HepG2 (cell line): ENCODE data around the gene EZH2. TPM values are rescaled to one million over a fixed set of nuclear protein-coding genes. Genes with fewer than 3 reads are reported as not detected.

Experiments
- BRD4 ChIP-seq: sonication (generic); formaldehyde crosslinking; IDR thresholded peaks from 2 replicates; pipeline ENCODE4 v1.4.0; 2020; ENCODE audit warnings: missing genetic modification reagents
- GABPB1 ChIP-seq: IDR thresholded peaks from 2 replicates; pipeline ENCODE4 v1.6.1; 2016; ENCODE audit warnings: mild to moderate bottlenecking, missing genetic modification reagents, moderate library complexity, missing compliant biosample characterization
- HDAC2 ChIP-seq: sonication (generic); formaldehyde crosslinking; IDR thresholded peaks from 2 replicates; pipeline ENCODE4 v1.4.0; 2020; ENCODE audit warnings: missing genetic modification reagents
- JUNB ChIP-seq: sonication (generic); formaldehyde crosslinking; IDR thresholded peaks from 2 replicates; pipeline ENCODE4 v1.8.0; 2022; ENCODE audit warnings: missing genetic modification reagents, mild to moderate bottlenecking, borderline replicate concordance
- KIAA2018 ChIP-seq: sonication (generic); formaldehyde crosslinking; IDR thresholded peaks from 2 replicates; pipeline ENCODE4 v1.5.0; 2020; ENCODE audit warnings: mild to moderate bottlenecking, missing genetic modification reagents, borderline replicate concordance
- MZF1 ChIP-seq: sonication (generic); formaldehyde crosslinking; IDR thresholded peaks from 2 replicates; pipeline ENCODE4 v1.8.1; 2023; ENCODE audit warnings: mild to moderate bottlenecking, missing genetic modification reagents, borderline replicate concordance
- PHF8 ChIP-seq: sonication (generic); formaldehyde crosslinking; IDR thresholded peaks from 2 replicates; pipeline ENCODE4 v1.5.0; 2020; ENCODE audit warnings: missing genetic modification reagents
- POLR2A ChIP-seq, 2 experiments: IDR thresholded peaks; 2 replicates each; pipeline ENCODE4 v1.6.1; 2011; ENCODE audit warnings: low read depth in 2 of 2, low read length in 2 of 2, mild to moderate bottlenecking in 1 of 2, moderate library complexity in 1 of 2; ENCODE audit not compliant: insufficient read depth in 1 of 2
- POLR2AphosphoS5 ChIP-seq: IDR thresholded peaks from 2 replicates; pipeline ENCODE4 v1.6.1; 2012; ENCODE audit warnings: low read depth, low read length
- SMARCE1 ChIP-seq: fragments of 450-650 bp; IDR thresholded peaks from 2 replicates; pipeline ENCODE4 v1.6.1; 2017; ENCODE audit warnings: borderline replicate concordance
- SNAI1 ChIP-seq: sonication (generic); formaldehyde crosslinking; IDR thresholded peaks from 2 replicates; pipeline ENCODE4 v1.5.0; 2020; ENCODE audit warnings: mild to moderate bottlenecking, missing genetic modification reagents, borderline replicate concordance
- ZNF10 ChIP-seq: sonication (generic); formaldehyde crosslinking; IDR thresholded peaks from 2 replicates; pipeline ENCODE4 v1.4.0; 2020; ENCODE audit warnings: mild to moderate bottlenecking, low read depth, missing genetic modification reagents, borderline replicate concordance
- ZNF274 ChIP-seq: sonication (generic); formaldehyde crosslinking; IDR thresholded peaks from 2 replicates; pipeline ENCODE4 v1.5.1; 2020; ENCODE audit warnings: mild to moderate bottlenecking, missing genetic modification reagents
- ZNF292 ChIP-seq: sonication (generic); formaldehyde crosslinking; IDR thresholded peaks from 2 replicates; pipeline ENCODE4 v1.8.1; 2022; ENCODE audit warnings: mild to moderate bottlenecking, low read depth, missing genetic modification reagents, borderline replicate concordance
- ZNF547 ChIP-seq: sonication (generic); formaldehyde crosslinking; IDR thresholded peaks from 2 replicates; pipeline ENCODE4 v1.5.1; 2020; ENCODE audit warnings: mild to moderate bottlenecking, missing genetic modification reagents
- ZNF749 ChIP-seq: sonication (generic); formaldehyde crosslinking; IDR thresholded peaks from 2 replicates; pipeline ENCODE4 v1.8.0; 2022; ENCODE audit warnings: mild to moderate bottlenecking, missing genetic modification reagents, moderate library complexity, borderline replicate concordance
- polyA plus RNA-seq, 8 experiments: library from polyadenylated mRNA; depleted of rRNA in 3 of 8; stranded (reverse) in 7 of 8; unstranded in 1 of 8; fragments of >200 nt; fragmentation: Illumina TruSeq in 4 of 8; extraction: Trizol in 4 of 8; gene quantifications; 2 replicates each; pipeline versions ENCODE4 v1.2.1 to v1.2.3, GENCODE V29; 2011 to 2016; ENCODE audit warnings: low read depth in 4 of 8, missing spikeins in 1 of 8, mixed read lengths in 1 of 8; ENCODE audit not compliant: insufficient read depth in 1 of 8
- total RNA-seq, 5 experiments: library from RNA; depleted of rRNA; stranded (reverse); fragments of >200 nt; fragmentation: Illumina TruSeq; extraction: Trizol; gene quantifications; 2 replicates each; pipeline ENCODE4 v1.2.3, GENCODE V29; 2016; ENCODE audit warnings: low read depth in 1 of 5

EZH2 gene
- total and polyA plus RNA-seq, 2 of the 13 experiments (the other 11 are each of a cell fraction or from before 2014, with no cell fraction given), result 26.0 to 34.3 TPM

GRCh38 chr7:148884299-148885022 lies 370 bp upstream of the EZH2 start (continued):
- TF ChIP-seq ZNF292 (CRISPR knock-in tag) (no peak), POLR2A (IDR thresholded peaks at IDR 0.05; ENCODE audit: insufficient read depth in 1 of 2, low read depth in 2 of 2, low read length in 2 of 2) (peak; percentile 55 to 85; a peak in 3 of 4 replicates), SNAI1 (CRISPR knock-in tag) (peak; percentile 41; the same call in 1 of the 2 replicates), HDAC2 (CRISPR knock-in tag) (no peak), BRD4 (no peak), POLR2AphosphoS5 (peak; percentile 54; the same call in 1 of the 2 replicates), MZF1 (CRISPR knock-in tag) (no peak), JUNB (peak; percentile 71; the same call in 1 of the 2 replicates), ZNF749 (no peak; the same call in 1 of the 2 replicates), SMARCE1 (no peak), GABPB1 (CRISPR knock-in tag) (peak; percentile 54; the same call in 1 of the 2 replicates), ZNF274 (CRISPR knock-in tag) (peak; percentile 88; the same call in 1 of the 2 replicates), ZNF547 (CRISPR knock-in tag) (peak; percentile 85), KIAA2018 (CRISPR knock-in tag) (no peak), PHF8 (CRISPR knock-in tag) (peak; percentile 79), ZNF10 (CRISPR knock-in tag) (no peak)
